ENCODE data around the gene ORC2. TPM values are rescaled to one million over a fixed set of nuclear protein-coding genes. Genes with fewer than 3 reads are reported as not detected.
"Not testable (repeated sequence)": the region's sequence is repeated elsewhere in the genome, so short reads cannot be mapped to it uniquely, and the experiment has no call there.

The ORC2 gene
- 15.6 and 15.8 TPM in 2 replicates for total RNA-seq (2014; rRNA removed)
- 5.5 TPM for polyA plus RNA-seq (2012)

DNA sequence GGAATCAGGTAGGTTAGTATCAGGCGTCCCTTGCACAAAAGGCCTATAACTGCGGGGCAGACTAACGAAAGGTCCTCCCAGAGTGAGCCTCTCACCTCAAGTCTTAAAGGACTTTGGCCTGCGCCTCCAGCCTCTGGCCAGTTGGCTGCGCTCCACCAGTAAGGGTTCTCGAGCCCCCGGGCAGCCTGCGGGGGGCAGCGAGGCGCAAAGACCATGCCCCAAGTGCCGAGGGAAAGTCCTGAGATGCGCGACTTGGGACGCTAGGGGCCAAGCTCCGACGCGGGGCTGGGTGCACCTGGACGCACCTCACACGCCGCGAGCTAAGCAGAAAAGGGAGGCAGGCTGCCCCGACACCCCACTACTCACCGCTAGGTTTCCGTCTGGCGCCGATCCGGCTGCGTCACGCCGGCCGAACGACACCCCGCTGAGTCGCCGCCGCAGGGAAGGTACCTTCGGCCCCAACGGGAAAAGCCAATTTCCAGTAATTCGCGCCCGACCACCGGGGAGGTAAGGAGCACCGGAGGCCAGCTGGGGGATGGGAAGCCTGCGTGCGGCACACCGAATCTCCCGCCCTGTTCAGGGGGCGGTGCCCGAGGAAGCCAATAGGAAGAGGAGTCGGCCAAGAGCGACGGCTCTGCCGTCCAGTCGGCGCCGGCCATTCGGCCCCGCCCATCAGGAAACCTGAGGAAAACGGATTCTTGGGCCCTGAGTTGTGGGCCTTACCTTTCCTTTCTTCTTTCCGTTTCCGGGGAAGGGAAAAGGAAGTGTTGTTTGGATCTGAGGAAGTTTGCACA, at the start of gene ORC2:
TSS of gene ORC2 (minus strand) at position 537 of the 794 bp plus-strand sequence. CDS start 5,537 bp downstream, outside the sequence.
- DNase-seq (ENCODE audit: low read depth) = peak; percentile 91

DNA sequence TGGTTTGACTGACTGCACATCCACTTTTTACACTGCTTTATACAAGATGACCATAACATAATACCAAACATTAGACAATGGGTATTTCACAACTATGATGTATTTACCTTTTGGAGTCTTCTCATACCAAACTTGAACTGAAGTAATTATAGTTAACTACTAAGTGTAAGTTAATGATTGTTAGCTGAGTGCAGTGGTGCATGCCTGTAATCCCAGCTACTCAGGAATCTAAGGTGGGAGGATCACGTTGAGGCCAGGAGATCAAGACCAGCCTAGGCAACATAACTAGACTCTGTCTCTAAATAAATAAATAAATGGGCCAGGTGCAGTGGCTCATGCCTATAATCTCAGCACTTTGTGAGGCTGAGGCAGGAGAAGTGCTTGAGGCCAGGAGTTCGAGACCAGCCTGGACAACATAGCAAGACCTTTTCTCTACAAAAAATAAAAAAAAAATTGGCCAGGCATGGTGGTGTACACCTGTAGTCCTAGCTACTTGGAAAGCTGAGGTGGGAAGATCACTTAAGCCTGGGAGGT, 44.9 kb upstream of the ORC2 start:
- no peak for DNase-seq (ENCODE audit: low read depth)

DNA sequence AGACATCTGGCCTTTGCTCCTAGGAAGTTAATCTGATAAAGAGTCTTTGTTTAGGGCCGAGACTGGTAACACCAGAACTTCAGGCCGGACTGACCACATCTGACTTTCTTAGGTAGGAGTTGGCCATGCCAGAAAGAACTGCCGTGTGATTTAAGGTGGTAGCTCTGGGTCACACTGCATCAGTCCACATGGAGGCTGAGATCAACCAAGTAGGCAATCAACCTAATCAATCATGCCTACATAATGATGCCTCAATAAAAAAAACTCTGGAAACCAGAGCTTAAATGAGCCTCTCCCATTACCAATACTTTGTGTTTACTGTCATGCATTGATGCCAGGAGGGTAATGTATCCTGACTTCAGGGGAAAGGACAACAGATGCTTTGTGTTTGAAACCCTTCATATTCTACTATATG, 44.1 kb upstream of the ORC2 start:
- DNase-seq (ENCODE audit: low read depth) = no peak

DNA sequence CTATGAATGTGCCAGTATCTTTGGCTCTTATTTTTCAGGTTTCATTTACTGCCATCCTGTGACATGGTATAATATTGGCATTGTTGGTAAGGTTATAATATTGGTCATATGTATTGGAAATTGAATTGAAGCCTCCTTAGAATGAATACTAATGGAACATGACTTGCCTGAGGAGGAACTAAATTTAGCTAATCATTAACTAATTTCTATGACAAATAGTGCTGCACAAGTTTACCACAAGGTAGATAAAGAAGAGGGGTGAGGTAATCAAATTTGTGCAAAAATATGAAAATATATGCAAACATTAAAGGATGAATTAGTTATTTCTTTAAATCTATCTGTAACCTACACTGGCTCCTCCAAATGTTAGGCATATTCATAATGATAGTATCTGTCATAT, 43.2 kb upstream of the ORC2 start:
- no peak for DNase-seq (ENCODE audit: low read depth)

DNA sequence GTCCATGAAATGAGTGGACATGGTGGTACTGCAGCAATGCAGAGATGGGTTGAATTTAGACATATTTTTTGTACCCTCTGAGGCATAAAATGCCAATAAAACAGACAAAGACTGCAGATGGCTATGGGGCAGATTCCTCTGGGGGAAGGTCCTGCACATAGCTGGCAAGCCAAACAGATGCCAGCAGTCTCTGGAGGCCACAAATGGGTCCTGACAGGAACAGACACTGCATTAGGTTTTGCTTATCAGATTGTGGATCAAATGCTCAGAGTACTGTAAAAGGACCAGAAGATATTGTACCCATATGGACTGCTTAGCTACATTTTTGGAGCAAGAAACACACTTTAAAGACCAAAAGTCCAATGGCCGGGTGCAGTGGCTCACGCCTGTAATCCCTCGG, 40.9 kb upstream of the ORC2 start:
- DNase-seq (ENCODE audit: low read depth) = no peak

DNA sequence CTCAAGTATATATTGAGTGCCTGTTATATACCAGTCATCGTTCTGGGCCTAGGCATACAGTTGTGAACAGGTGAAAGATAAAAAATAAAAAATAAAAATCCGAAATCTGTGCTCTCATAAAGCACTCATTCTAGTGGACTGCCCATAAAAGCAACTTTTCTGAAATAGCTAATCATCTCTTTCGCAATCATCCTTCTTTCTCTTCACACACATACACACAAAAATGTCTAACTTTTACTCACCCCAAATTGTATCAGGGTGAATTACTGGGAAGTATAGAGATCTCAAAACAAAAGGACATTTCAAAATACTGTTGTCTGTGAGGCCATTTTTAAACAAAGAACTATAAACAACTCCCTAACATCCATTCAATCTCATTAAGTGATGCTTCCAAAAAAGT, 29.6 kb upstream of the ORC2 start:
- DNase-seq (ENCODE audit: low read depth) = peak; percentile 8

DNA sequence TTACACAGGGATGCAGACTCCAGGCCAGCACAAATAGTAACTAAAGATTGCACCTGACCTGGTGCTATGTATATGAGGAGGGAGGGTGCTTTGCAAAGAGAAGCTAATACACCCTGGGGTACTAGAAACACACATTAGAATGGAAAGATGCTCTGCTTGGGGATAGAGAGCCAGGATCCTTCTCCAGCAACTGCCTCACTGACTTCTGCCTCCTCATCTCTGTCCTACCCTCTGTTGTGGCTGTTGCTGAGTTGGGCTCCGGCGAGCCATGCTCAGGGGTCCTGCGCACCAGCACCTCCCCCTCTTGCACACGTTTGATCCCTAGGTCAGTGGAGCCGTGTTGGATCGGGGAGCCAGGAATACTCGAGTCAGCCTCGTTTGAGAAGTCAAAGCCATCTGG, 23.7 kb upstream of the ORC2 start:
- DNase-seq (ENCODE audit: low read depth) = no peak

DNA sequence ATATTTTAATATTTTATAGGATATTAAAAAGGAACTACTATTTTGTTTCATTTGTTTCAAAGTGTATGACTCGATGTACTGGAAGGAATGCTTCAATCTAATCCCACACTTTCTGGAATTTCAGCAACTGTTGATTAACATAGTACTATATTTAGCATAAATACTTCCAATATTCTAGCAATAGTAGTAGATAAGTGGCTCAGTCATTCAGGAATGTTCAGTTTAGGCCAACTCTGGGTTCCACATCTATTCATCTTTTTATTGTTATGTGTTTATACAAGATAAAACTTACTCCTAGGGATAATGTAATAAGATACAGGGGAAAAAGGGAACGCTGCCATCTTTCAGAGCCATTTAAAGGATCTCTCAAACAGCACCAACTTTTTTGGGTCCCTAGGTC, 22.3 kb upstream of the ORC2 start:
- no peak for DNase-seq (ENCODE audit: low read depth)

DNA sequence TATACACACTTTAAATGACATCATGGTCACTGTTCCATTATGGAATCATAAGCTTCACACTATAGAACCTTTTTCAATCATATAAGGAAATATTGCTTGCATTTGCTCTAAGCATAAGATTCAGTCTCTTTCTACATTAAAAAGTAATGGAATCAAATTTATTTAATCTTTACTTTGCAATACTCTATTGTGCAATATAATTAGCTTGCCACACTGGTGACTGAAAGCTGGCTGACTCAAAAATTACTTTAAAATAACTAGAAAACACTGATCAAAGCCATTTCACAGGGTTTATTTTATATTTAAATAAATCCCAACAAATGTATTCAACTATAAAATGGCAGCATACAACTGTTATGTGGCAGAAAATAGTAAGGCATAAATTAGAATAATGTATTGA, 13.2 kb upstream of the ORC2 start:
- DNase-seq (ENCODE audit: low read depth) = no peak

DNA sequence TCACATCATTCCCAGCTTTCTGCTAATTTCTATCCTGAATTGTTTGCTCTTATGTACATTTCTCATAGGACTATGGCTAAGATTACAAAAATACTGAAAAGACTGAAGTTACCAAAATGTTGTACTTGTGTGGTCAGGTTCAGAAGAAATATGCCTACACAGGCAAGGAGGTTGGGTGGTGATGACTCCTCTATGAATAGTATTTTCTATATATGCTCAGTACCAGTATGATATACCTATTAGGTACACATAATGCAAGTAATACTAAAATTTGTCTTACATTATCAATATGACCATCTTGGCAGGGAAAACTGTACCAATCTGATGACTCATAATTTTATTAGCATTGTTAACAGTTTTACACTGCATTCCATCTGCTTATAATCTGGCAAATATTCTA, 12.2 kb upstream of the ORC2 start:
- no peak for DNase-seq (ENCODE audit: low read depth)

DNA sequence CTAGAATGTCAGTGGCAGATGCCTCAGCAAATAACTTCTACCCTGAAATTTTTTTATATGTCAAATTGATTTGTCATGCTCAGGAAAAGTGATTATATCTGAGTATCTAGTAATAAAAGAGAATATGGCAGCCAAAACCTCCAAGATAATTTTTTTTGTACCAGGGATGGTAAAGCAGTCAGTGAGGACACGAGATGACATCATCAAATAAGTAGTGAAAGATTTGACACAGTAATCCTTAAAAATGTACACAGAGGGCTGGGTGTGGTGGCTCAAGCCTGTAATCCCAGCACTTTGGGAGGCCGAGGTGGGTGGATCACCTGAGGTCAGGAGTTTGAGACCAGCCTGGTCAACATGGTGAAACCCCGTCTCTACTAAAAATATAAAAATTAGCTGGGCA, 6.6 kb upstream of the ORC2 start:
- DNase-seq (ENCODE audit: low read depth) = not testable (repeated sequence)

DNA sequence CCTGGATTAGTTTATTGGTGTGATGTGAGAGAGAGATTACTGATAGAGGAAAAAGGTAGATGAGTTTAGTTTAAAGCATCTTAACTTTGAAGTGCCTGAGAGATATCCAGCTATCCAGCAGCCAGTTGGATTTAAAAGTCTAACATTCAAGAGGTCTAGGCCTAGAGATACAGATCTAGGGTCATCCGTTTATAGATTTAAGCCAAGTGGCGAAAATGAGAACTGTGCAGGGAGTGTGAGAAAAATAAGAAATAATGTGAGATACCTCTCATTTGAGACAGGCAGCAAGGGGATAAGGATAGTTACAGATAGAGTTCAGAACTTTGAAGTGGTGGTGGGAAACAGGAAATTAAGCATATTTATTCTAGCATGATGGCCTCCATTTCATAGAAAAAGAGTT, 5.3 kb upstream of the ORC2 start:
- no peak for DNase-seq (ENCODE audit: low read depth)

DNA sequence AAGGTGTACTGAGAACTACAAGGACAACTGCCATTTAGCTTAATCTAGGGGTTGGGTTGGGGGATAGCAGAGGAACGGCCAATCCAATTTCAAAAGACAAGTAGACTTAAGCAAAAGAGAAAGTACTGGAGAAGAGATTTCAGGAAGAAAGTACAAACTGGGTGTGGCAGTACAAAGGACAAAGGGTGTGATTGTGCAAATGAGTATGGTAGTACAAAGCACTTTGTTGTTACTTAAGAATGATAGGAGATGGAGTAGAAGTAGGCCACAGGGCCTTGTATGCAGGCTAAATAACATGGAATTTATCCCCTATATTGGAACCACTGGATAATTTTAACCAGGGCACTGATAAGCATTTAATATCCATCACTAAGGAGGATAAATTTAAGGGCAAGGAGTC, 4.7 kb upstream of the ORC2 start:
- DNase-seq (ENCODE audit: low read depth) = no peak

DNA sequence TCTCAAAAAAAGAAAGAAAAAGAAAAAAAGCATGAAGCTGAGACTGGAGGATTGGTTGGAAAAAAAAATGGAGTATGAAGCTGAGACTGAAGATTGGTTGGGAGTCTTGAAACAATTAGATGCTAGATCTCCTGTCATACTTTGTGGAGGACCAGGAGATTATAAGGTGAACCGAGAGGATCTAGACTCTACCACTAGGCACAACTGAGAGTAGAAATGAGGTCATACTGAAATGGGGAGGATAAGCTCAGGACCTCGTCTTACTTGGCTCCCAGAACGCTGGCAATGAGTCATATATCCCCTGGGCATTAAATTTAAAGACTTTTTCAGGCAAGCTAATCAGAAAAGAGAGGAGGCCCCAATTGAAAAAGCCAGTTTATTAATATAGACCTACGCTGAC, 3.3 kb upstream of the ORC2 start:
- peak; percentile 82 for DNase-seq (ENCODE audit: low read depth)

DNA sequence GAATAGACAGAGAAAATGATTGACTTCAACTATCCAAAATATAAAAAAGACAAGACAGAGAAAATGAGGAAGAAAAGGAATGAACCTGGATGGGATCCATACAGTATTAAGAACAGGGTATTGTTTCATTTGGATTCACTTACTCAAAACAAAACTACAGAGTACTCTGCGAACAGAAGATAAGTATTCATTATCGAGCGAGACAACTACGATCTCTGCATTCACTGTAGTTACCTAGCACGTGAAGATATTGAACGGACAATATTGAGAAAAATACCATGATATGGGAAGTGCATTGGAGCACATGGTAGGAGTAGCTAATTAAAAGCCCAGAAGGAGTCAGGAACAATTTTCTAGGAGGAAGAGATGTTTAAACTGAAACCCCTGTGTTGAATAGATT, 1.0 kb upstream of the ORC2 start:
- no peak for DNase-seq (ENCODE audit: low read depth)

DNA sequence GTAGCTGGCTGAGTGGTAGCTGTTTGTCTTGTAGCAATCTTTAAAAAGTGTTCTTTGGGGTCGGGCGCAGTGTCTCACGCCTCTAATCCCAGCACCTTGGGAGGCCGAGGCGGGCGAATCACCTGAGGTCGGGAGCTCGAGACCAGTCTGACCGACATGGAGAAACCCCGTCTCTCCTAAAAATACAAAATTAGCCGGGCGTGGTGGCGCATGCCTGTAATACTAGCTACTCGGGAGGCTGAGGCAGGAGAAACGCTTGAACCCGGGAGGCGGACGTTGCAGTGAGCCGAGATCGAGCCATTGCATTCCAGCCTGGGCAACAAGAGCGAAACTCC, 425 bp upstream of the ORC2 start:
- not testable (repeated sequence) for DNase-seq (ENCODE audit: low read depth)

DNA sequence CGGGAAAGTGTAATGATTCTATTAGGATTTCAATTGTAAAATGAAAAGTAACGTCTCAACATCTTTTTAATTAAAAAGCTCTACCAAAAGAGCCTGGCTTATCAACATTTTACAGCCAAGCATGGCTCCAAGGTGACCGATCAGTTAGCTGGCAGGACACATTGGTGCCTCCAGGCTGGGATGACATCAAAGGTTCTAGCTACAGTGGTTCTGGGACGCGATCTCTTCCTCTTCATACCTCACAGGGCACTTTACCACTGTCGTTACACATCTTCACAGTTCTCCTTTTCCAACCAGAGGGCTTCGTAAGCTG, 693 bp downstream of the ORC2 start:
- DNase-seq (ENCODE audit: low read depth) = no peak

DNA sequence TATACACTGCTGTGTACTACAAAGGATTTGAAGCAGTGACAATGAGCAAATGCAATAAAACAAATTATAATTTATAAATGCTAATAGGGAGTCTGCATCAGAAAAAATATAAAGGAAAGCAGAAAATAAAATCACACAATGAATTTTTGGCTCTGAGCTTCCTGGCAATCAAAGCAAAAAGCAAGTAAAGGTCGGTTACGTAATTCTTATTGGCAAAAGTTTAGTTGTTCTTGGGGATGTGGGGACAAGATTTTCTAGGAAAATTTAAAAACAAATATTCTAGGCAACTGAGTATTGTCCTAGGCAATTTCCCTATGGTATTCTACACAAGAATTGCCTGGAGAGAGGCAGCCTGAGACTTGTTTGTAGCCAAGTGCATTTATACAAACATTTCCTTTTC, 1.8 kb downstream of the ORC2 start:
- no peak for DNase-seq (ENCODE audit: low read depth)

DNA sequence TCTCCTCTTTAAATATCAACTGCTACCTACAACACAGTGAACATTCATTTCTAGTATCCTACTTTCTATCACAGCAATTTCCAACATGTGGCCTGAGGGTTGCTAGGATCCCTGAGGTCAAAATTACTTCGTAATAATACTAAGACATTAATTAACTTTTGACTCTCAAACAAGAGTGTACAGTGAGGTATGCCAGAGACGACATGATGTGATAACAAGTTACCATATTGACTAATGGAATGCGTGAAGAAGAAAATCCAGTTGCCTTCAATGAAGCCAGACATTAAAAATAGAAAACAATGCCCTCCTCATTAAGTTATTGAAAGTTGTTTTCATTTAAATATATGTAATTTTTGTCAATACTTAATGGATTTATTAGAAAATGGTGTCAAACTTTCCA, 13.1 kb downstream of the ORC2 start:
- no peak for DNase-seq (ENCODE audit: low read depth)

DNA sequence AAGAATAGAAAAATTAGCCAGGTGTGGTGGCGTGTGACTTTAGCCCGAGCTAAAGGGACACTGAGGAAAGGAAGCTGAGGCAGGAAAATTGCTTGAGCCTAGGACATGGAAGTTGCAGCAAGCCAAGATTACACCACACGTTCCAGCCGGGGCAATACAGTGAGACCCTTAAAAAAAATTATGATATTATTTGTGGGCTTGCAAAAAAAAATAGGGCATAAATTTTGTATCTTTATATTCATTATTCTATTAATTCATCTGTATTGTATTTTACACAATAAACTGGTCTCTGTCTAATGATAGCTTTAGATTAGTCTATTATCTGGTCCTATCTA, 18.1 kb downstream of the ORC2 start:
- DNase-seq (ENCODE audit: low read depth) = no peak

DNA sequence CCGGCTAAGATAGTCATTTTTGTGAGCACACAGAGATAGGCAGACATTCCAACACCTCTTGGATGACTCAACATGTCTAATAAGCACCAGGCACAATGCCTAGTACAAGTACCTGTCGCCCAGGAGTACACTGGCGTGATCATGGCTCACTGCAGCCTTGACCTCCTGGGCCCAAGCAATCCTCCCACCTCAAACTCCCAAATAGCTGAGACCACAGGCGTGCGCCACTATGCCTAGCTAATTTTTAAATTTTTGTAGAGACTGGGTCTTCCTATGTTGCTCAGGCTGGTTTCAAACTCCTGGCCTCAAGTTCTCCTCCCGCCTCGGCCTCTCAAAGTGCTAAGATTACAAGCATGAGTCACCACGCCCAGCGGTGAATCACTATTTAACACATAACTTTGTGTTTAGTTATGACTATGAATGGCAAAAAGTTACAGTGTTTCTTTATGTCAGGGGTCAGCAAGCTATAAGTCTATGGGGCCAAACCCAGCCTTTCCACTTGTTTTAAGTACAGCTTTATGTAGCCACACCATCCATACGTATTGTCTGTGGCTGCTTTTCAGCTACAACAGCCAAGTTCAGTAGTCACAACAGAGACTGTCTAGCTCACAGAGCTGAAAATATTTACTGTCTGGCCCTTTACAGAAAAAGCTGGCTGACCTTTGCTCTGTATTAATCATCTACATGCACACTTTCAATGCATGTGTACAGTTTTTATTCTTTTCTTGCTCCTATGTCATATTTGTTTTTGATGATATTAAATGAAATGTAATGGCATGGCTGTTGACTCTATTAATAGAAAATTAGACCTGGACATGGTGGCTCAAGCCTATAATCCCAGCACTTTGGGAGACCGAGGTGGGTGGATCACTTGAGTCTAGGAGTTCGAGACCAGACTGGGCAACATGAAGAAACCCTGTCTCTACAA, 18.7 kb downstream of the ORC2 start:
- peak; percentile 83 for DNase-seq (ENCODE audit: low read depth)

DNA sequence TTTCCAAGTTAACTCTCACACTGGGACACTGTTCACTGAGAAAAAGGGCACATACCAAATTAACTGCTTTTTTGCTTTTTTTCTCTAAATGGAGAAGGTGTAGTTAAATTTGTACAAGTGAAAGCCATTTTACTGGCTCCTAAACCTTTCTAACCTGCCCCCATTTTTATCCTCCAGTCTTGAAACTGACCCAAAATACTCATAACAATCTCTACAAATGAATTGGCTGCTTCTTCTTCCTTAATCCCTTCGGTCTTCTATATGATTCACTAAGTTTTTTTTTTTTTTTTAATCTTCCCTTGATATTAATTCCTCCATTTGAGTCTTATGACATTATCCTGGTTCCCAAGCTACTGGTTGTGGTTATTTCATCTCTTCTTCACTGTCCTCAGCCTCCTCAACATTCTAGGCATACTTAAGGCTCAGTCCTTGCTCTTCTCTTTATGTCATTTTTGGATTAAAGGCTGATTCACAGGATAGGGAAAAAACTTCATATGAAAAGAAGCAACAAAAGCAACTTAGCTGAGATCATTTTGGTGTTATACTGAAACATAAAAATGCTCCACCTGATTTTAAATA, 19.8 kb downstream of the ORC2 start:
- DNase-seq (ENCODE audit: low read depth) = no peak

DNA sequence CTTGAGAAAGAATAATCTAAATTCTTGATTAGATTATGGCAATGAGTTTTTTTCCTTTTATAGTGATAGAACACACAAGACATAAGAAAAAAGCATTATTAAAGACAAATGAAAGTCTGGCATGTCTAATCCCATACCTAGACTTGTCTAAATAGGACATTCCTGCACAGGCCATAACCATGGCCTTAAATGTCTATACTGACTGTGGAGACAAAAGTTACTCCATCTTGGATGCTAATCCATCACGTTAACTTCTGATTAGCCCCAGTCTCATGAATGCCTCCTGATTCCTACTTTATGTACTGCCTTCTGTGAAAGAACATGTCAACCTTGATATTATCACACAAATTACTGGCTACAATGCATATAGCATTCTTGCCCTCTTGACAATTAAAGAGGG, 23.6 kb downstream of the ORC2 start:
- no peak for DNase-seq (ENCODE audit: low read depth)
